Measurements from ENCODE around the gene EIF1.

DNA sequence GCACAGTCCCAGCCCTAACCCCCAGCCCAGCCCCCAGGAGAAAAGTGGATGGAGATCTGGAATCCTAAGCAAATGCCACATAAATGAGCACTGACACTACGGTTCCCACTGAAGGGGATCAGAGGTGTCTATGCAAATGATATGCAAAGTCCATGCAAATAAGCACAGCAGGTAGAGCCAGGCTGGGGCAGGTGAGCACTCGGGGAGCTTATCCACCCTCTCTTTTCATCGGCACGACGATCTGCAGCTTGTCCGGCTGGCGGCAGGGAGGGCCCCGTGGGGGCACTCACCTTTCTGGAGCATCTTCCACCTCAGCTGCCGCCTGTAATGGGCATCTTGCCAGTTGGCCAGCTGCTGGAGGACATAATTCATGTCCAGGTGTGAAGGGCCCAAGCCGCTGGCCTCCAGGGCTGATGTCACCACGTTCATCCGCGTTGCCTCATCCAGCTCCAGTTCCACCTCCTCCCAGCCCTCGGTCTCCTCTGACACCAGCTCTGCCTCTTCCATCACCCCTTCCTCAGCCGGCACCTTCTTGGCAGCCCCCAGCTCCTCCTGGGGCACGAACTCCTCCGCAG lies 35.9 kb downstream of the EIF1 start:
- TF ChIP-seq GATA2 (IDR thresholded peaks at IDR 0.05; ENCODE audit: low read depth, low read length) (no peak), GATA3 (IDR thresholded peaks at IDR 0.05; ENCODE audit: low read depth, low read length) (no peak)

Data from SH-SY5Y (cell line).